ENCODE data around the gene LIX1L. TPM values are rescaled to one million over a fixed set of nuclear protein-coding genes. Genes with fewer than 3 reads are reported as not detected.

Gene LIX1L
- total and polyA plus RNA-seq, 2 of the 13 experiments (the other 11 are each of a cell fraction or from before 2014, with no cell fraction given) = 8.1 to 24.9 TPM

GRCh38 chr1:145985502-145986439, 28.0 kb upstream of the LIX1L start (continued):
- no peak for TF ChIP-seq ZBTB40 (IDR thresholded peaks at IDR 0.05)
- no peak for TF ChIP-seq ZBTB40 (CRISPR knock-in tag; IDR thresholded peaks at IDR 0.05)
- TF ChIP-seq EZH2 (conservative IDR thresholded peaks at IDR 0.05; ENCODE audit: low read depth, low read length) = no peak
- TF ChIP-seq FOXK1 (CRISPR knock-in tag; IDR thresholded peaks at IDR 0.05; ENCODE audit: borderline replicate concordance, low read depth) = no peak; the same call in 1 of the 2 replicates
- TF ChIP-seq ZBTB44 (CRISPR knock-in tag; IDR thresholded peaks at IDR 0.05) = no peak
- TF ChIP-seq ZNF33B (CRISPR knock-in tag; IDR thresholded peaks at IDR 0.05) = no peak
- 0 out of 2 replicates have a peak, but pooled peaks have one; percentile 28 for TF ChIP-seq KDM1A (CRISPR knock-in tag; IDR thresholded peaks at IDR 0.05)
- no peak for TF ChIP-seq ZNF121 (CRISPR knock-in tag; IDR thresholded peaks at IDR 0.05)
- TF ChIP-seq ZNF687 (CRISPR knock-in tag; IDR thresholded peaks at IDR 0.05) = no peak
- TF ChIP-seq PCBP2 (optimal IDR thresholded peaks at IDR 0.05; ENCODE audit: low read depth, low read length, poor library complexity, severe bottlenecking) = no peak
- TF ChIP-seq HDAC2 (CRISPR knock-in tag; IDR thresholded peaks at IDR 0.05) = 0 out of 2 replicates have a peak, but pooled peaks have one; percentile 33
- TF ChIP-seq ZNF230 (CRISPR knock-in tag; IDR thresholded peaks at IDR 0.05) = no peak
- peak; percentile 23; the same call in 1 of the 2 replicates for TF ChIP-seq CREM (IDR thresholded peaks at IDR 0.05)
- no peak for TF ChIP-seq CREM (CRISPR knock-in tag; IDR thresholded peaks at IDR 0.05)

Data from HepG2 (cell line).